ENCODE results near the gene SNRNP200. TPM values are rescaled to one million over a fixed set of nuclear protein-coding genes. Genes with fewer than 3 reads are reported as not detected.

SNRNP200 gene
- total RNA-seq, 3 donors from 2014 or later = 95.8 to 113 (median 106) TPM

DNA sequence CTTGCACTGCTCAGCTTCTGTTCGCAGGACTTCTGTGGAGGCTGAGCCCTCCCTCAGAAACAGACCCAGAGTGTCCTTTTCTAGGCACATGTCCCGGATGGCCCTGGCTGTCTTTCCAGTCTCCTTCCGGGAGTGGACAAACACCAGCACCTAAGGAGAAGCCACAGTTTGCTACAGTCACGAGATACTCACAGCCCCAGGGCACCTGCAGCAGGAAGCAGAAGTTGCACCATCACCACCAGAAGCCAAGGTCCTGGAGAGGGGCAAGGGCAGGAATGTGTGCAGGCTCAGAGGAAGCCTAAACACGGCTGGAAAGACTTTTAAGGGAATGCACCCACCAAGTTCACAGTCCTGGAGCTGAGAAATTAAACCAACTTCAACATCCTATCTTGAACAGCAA lies 13.6 kb downstream of the SNRNP200 start:
- no peaks in the 10 kb centered on the region for H3K9me3 ChIP-seq
- DNase-seq (no peak), ATAC-seq (no peak)
- intact Hi-C loops (cut with DNase I, micrococcal nuclease) = no loop called here
- H3K36me3 ChIP-seq (ENCODE audit: low read depth) = peaks cover 17% of the 10 kb centered on the region
- no peak for TF ChIP-seq CTCF (IDR thresholded peaks at IDR 0.05)
- H3K4me1 ChIP-seq (ENCODE audit: low read depth) = no peaks in the 10 kb centered on the region
- H3K4me3 ChIP-seq = no peak overlapping the region

- DNase-seq = no peak
- no peak for TF ChIP-seq CTCF (IDR thresholded peaks at IDR 0.05)
- intact Hi-C loops (cut with DNase I, micrococcal nuclease) = no loop called here
- peaks cover 18% of the 10 kb centered on the region for H3K36me3 ChIP-seq (ENCODE audit: low read depth)
- ATAC-seq = no peak
- H3K9me3 ChIP-seq = no peaks in the 10 kb centered on the region
- no peaks in the 10 kb centered on the region for H3K4me1 ChIP-seq (ENCODE audit: low read depth)
- no peak overlapping the region for H3K4me3 ChIP-seq
Observed at GRCh38 chr2:96287273-96287856, 18.0 kb downstream of the SNRNP200 start.

DNA sequence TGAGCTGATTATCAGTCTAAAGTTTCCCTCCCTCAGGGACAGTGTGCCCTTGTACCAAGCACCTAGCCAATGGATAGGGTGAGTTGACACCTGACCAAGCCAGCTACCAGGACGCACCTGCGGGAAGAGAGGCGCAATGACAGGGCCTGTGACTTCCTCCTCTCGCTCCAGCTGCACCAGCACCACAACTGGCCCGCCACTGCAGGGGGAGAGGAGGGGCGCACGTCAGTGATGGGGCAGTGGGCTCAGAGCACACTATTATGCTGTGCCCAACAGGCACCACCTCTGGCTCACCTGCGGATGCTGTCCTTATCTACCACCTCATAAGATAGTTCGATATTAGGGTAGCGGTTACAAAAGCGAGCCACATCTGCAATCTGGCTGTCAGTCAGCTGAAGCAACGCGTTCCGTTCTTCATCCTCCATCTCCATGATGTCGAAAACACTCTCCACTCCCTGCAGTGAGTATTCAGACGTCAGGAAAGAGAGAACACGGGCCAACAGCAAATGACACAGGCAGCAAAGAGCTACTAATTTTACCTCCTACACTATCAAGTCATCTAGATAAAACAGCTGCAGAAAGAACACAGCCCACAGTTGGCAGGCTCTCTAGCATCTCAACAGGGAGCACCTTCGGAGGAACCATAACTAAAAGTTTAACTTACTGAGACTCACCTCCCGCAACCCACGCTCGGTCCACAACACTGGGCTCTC lies 28.4 kb downstream of the SNRNP200 start:
- no peaks in the 10 kb centered on the region for H3K9me3 ChIP-seq
- intact Hi-C loops (cut with DNase I, micrococcal nuclease) = no loop called here
- H3K4me3 ChIP-seq = no peak overlapping the region
- peaks cover 14% of the 10 kb centered on the region for H3K36me3 ChIP-seq (ENCODE audit: low read depth)
- TF ChIP-seq CTCF (IDR thresholded peaks at IDR 0.05) = no peak
- no peaks in the 10 kb centered on the region for H3K4me1 ChIP-seq (ENCODE audit: low read depth)
- no peak for DNase-seq
- no peak for ATAC-seq

DNA sequence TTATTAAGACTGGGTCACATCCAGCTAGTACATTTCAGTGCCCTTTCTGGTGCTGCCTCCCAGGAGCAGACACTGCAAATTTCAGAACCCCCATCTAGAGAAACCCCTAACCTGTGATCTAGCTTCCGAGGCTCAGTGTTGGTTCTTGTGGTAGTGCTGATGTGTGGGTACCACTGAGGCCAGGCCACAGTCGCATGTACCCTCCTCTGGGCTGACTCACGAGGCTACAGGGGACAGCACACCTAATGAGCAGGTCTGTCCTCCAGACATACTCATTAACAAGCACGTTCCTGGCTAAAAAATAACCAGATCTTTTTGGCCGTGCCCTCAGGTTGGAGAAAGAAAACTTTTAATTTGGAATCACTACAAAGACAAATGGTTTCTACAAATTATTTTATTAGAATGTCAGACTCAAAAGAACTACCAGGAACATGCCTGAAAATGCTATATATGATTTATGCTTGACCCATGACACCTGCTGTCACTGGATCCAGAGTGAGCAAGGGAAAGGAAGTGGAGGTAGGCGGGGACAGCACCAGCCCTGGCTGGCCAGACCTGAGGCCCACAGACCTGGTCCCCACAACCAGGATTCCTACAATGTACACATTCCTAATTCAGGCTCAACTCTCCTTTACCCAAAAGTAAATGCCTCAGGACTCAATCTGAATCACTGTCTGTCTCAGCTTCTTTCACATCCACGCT lies 30.8 kb downstream of the SNRNP200 start:
- intact Hi-C loops (cut with DNase I, micrococcal nuclease) = no loop called here
- Histone ChIP-seq H3K4me1 (ENCODE audit: low read depth) (no peaks in the 10 kb centered on the region), H3K4me3 (no peak overlapping the region), H3K9me3 (no peaks in the 10 kb centered on the region), H3K36me3 (ENCODE audit: low read depth) (peaks cover 14% of the 10 kb centered on the region)
- ATAC-seq (peak; percentile 25), DNase-seq (no peak)
- no peak for TF ChIP-seq CTCF (IDR thresholded peaks at IDR 0.05)

DNA sequence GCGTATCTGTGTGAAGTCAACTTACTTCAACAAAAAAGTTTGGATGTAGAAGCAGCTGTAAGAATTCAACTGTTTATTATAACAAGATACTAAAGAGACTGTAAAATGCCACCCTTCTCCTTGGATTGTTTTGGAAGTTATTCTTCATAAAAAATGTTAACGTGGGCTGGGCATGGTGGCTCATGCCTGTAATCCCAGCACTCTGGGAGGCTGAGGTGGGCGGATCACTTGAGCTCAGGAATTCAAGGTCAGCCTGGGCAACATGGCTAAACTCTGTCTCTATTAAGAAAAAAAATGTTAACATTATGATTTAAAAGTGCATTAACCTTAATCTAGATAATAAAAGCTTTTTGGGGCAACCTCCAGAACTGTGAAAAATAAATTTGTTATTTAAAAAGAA lies 31.6 kb downstream of the SNRNP200 start:
- intact Hi-C loops (cut with DNase I, micrococcal nuclease) = no loop called here
- Histone ChIP-seq H3K4me3 (no peak overlapping the region), H3K4me1 (ENCODE audit: low read depth) (no peaks in the 10 kb centered on the region), H3K9me3 (no peaks in the 10 kb centered on the region), H3K36me3 (ENCODE audit: low read depth) (peaks cover 17% of the 10 kb centered on the region)
- ATAC-seq = no peak
- TF ChIP-seq CTCF (IDR thresholded peaks at IDR 0.05) = no peak
- DNase-seq = no peak

All from mucosa of descending colon (tissue), 3 donors.